T1000 (cell line): ENCODE measurements around the gene TYRP1.

ENCODE experiments used
- DNase-seq: peaks from one replicate; lab custom pipeline; 2025; ENCODE audit warnings: mixed read lengths; lab: John Stamatoyannopoulos, UW

TYRP1 gene

GRCh38 chr9:12735665-12736064, 42.5 kb downstream of the TYRP1 start:
- DNase-seq, result no peak

DNA sequence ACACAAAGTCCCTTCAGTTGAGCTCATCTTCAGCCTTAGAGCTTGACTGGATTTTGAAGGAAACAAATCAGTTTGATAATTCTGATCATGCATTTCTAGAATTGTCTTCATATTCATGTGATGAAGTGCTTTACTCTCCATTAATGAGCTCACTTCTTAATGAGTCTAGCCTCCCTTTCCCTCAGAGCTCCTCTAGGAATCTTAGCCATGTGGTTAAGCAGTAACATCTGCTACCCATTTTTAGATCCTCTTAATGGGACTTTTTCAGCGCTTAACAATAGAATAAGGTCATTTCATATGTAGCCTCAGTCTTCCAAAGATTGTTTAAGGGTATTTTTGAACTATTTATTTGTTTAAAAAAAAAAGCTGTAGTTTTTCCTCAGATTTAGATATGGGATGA, 44.7 kb downstream of the TYRP1 start:
- DNase-seq, result no peak

- DNase-seq, result no peak
Observed at GRCh38 chr9:12739014-12739652, 45.9 kb downstream of the TYRP1 start.

DNA sequence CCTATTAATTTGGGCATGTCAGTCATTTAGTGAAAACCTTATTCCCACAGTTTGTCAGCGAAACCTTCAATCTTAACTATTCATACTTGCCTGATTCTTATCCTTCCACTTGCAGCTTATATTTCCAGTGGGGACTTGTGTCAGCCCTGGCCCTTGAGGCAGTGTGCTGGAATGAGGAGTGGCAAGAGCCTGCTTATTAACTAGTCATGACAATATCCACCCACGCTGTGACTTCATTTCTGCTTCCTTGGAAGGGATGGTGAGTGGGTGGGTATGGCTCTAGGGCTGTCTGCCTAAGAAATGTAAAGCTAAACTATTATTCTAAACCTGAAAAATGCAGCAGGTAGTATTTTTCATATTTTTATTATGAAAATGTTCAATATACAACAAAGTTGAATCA, 47.7 kb downstream of the TYRP1 start:
- no peak for DNase-seq

DNA sequence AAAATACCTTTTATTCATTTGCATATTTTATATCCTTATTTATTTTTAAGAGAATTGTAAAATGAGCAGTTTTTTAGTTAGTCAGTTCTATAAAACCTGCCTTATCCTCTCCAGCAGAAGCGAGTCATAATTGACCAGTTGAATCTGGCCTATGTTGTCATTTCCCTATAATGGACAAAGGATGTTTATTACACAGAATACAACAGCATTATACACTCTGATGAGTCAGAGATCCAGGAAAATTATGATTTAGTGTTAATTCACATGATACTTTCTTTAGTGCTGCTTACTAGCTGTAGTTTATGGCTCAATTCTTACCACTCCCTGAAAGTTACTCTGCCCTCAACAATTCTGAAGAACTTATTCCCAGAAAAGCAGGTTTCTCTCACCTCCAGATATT, 54.8 kb downstream of the TYRP1 start:
- DNase-seq, result no peak

DNA sequence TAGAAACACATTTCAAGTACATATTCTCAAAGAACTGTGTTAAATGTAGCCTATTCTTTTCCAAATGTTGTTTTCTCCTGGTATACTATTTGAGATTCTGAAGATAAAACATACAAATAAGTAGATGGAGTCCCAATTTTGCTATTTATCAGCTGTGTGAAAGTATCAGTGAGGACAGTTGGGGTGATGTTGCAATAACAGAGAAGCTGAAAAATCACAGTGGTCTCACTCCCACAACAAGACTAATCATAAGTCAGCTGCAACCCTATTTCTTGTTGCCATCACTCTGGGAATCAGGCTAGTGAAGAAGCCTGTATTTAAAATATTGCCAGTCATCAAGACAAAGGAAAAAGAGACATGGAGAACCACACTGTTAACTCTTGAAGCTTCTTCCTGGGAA, 55.8 kb downstream of the TYRP1 start:
- no peak for DNase-seq

GRCh38 chr9:12753931-12754330, 60.7 kb downstream of the TYRP1 start:
- DNase-seq, result no peak

GRCh38 chr9:12759761-12760160, 66.6 kb downstream of the TYRP1 start:
- no peak for DNase-seq
